H1 (cell line): Measurements from ENCODE around the gene DYNC1H1. TPM values are rescaled to one million over a fixed set of nuclear protein-coding genes. Genes with fewer than 3 reads are reported as not detected.

Experiments
- CTCF ChIA-PET: fragments of 300-600 bp; sonication (Branson Sonifier 250); formaldehyde crosslinking; loops from one replicate; lab custom pipeline; 2021; ENCODE audit not compliant: partially characterized antibody; lab: Charles Lee
- POLR2A ChIA-PET: fragments of 300-600 bp; sonication (Branson Sonifier 250); formaldehyde crosslinking; loops from one replicate; lab custom pipeline; 2021; ENCODE audit warnings: inconsistent platforms; ENCODE audit not compliant: partially characterized antibody; lab: Charles Lee
- DNase-seq, 2 experiments: peaks; one replicate each; pipeline versions ENCODE4 v3.0.0 to v3.0.0-alpha.2; 2010 to 2022; ENCODE audit warnings: low spot score in 2 of 2, low read depth in 1 of 2, mixed read lengths in 1 of 2
- FAIRE-seq: peaks from 2 replicates; lab custom pipeline; 2011; peaks lifted over from hg19 to GRCh38; lab: Jason Lieb, UNC
- H2AFZ ChIP-seq: 2 replicates; pipeline ENCODE4 v1.8.1; 2012; ENCODE audit warnings: low read length, inconsistent platforms
- H2AK5ac ChIP-seq: 2 replicates; pipeline ENCODE4 v1.6.1; 2013; ENCODE audit warnings: low read depth, low read length
- H2BK120ac ChIP-seq: replicated peaks from 2 replicates; pipeline ENCODE3; 2013; ENCODE audit warnings: low read depth, low read length, inconsistent platforms
- H2BK12ac ChIP-seq: 2 replicates; pipeline ENCODE4 v1.6.1; 2013; ENCODE audit warnings: low read depth, low read length
- H2BK15ac ChIP-seq: 2 replicates; pipeline ENCODE4 v1.6.1; 2013; ENCODE audit warnings: low read length
- H2BK20ac ChIP-seq: 2 replicates; pipeline ENCODE4 v1.6.1; 2013; ENCODE audit warnings: low read length
- H2BK5ac ChIP-seq: 2 replicates; pipeline ENCODE4 v1.6.1; 2013; ENCODE audit warnings: low read depth, low read length
- H3K14ac ChIP-seq: 2 replicates; pipeline ENCODE4 v1.6.1; 2013; ENCODE audit warnings: inconsistent platforms; ENCODE audit not compliant: insufficient read length
- H3K18ac ChIP-seq: 2 replicates; pipeline ENCODE4 v1.6.1; 2013; ENCODE audit warnings: low read length; ENCODE audit errors: extremely low read depth
- H3K23ac ChIP-seq: 2 replicates; pipeline ENCODE4 v1.6.1; 2013; ENCODE audit warnings: inconsistent platforms; ENCODE audit not compliant: insufficient read length
- H3K23me2 ChIP-seq: 2 replicates; pipeline ENCODE4 v1.6.1; 2013; ENCODE audit warnings: low read depth, low read length
- H3K27ac ChIP-seq: 2 replicates; pipeline ENCODE4 v1.6.1; 2011; ENCODE audit warnings: low read depth, low read length, inconsistent platforms
- H3K27me3 ChIP-seq, 4 experiments: replicated peaks in 1 of 4; 1 replicate in 1 of 4; 2 replicates in 3 of 4; pipeline versions ENCODE4 v1.6.1 to v1.8.1; 2011 to 2013; ENCODE audit warnings: low read length in 3 of 4, mild to moderate bottlenecking in 3 of 4, inconsistent platforms in 2 of 4, mixed read lengths in 2 of 4, moderate library complexity in 1 of 4; ENCODE audit not compliant: control insufficient read depth in 3 of 4, insufficient read depth in 3 of 4; ENCODE audit errors: extremely low read depth in 1 of 4
- H3K36me3 ChIP-seq, 4 experiments: 2 replicates each; pipeline versions ENCODE4 v1.6.1 to v1.8.1; 2011 to 2013; ENCODE audit warnings: mild to moderate bottlenecking in 4 of 4, low read length in 3 of 4, moderate library complexity in 2 of 4, control low read depth in 1 of 4, inconsistent platforms in 1 of 4; ENCODE audit not compliant: insufficient read depth in 4 of 4, control insufficient read depth in 2 of 4
- H3K4ac ChIP-seq: replicated peaks from 2 replicates; pipeline ENCODE3; 2013; ENCODE audit warnings: low read length, low read depth, mixed read lengths, inconsistent platforms; ENCODE audit not compliant: insufficient read length
- H3K4me1 ChIP-seq, 4 experiments: replicated peaks in 1 of 4; 1 replicate in 1 of 4; 2 replicates in 3 of 4; pipeline versions ENCODE4 v1.6.1 to v1.8.1; 2011 to 2013; ENCODE audit warnings: low read length in 3 of 4, inconsistent platforms in 2 of 4, mixed read lengths in 1 of 4; ENCODE audit not compliant: insufficient read depth in 4 of 4, control insufficient read depth in 3 of 4
- H3K4me2 ChIP-seq, 2 experiments: 2 replicates each; pipeline versions ENCODE4 v1.6.1 to v1.8.1; 2011 to 2013; ENCODE audit warnings: low read depth in 2 of 2, low read length in 2 of 2, control low read depth in 1 of 2, inconsistent platforms in 1 of 2, mild to moderate bottlenecking in 1 of 2; ENCODE audit not compliant: insufficient read depth in 1 of 2
- H3K4me3 ChIP-seq, 4 experiments: fragments of 200-600, 300-600 bp in 1 of 4; sonication (generic), shearing (Covaris generic), sonication (Bioruptor Twin) in 1 of 4; 2 replicates each; pipeline versions ENCODE4 v1.5.1 to v1.8.1; 2011 to 2016; ENCODE audit warnings: low read length in 4 of 4, low read depth in 3 of 4, control low read depth in 2 of 4, inconsistent platforms in 2 of 4, mild to moderate bottlenecking in 2 of 4, mixed read lengths in 1 of 4, moderate library complexity in 1 of 4; ENCODE audit not compliant: insufficient read depth in 2 of 4; ENCODE audit errors: extremely low read depth in 1 of 4
- H3K56ac ChIP-seq: replicated peaks from 2 replicates; pipeline ENCODE3; 2013; ENCODE audit warnings: low read depth, mild to moderate bottlenecking, mixed read lengths, low read length, inconsistent platforms; ENCODE audit not compliant: insufficient read length
- H3K79me1 ChIP-seq: 2 replicates; pipeline ENCODE4 v1.6.1; 2013; ENCODE audit warnings: low read depth, low read length, control low read depth
- H3K79me2 ChIP-seq, 2 experiments: 2 replicates each; pipeline versions ENCODE4 v1.6.1 to v1.8.1; 2012 to 2013; ENCODE audit warnings: low read length in 2 of 2, mild to moderate bottlenecking in 2 of 2, inconsistent platforms in 1 of 2; ENCODE audit not compliant: insufficient read depth in 2 of 2, control insufficient read depth in 1 of 2
- H3K9ac ChIP-seq, 4 experiments: replicated peaks in 1 of 4; 1 replicate in 1 of 4; 2 replicates in 3 of 4; pipeline versions ENCODE4 v1.6.1 to v1.8.1; 2011 to 2013; ENCODE audit warnings: low read depth in 3 of 4, low read length in 3 of 4, control low read depth in 2 of 4, mild to moderate bottlenecking in 2 of 4, moderate library complexity in 2 of 4, inconsistent platforms in 1 of 4; ENCODE audit errors: extremely low read depth in 1 of 4
- H3K9me3 ChIP-seq, 2 experiments: 2 replicates each; pipeline versions ENCODE4 v1.6.1 to v1.8.1; 2012 to 2013; ENCODE audit warnings: mild to moderate bottlenecking in 2 of 2, moderate library complexity in 2 of 2, control low read depth in 1 of 2, inconsistent platforms in 1 of 2, low read depth in 1 of 2, low read length in 1 of 2, mixed read lengths in 1 of 2; ENCODE audit not compliant: insufficient read depth in 2 of 2
- H4K20me1 ChIP-seq, 2 experiments: replicated peaks in 1 of 2; 2 replicates each; pipeline versions ENCODE3 to v1.8.1; 2011 to 2013; ENCODE audit warnings: inconsistent platforms in 2 of 2, low read length in 2 of 2, mild to moderate bottlenecking in 1 of 2; ENCODE audit not compliant: insufficient read depth in 2 of 2, control insufficient read depth in 1 of 2
- H4K5ac ChIP-seq: 2 replicates; pipeline ENCODE4 v1.6.1; 2013; ENCODE audit warnings: low read length, low read depth, mixed read lengths, inconsistent platforms; ENCODE audit not compliant: insufficient read length
- H4K8ac ChIP-seq: 2 replicates; pipeline ENCODE4 v1.8.0; 2013; ENCODE audit warnings: mild to moderate bottlenecking, moderate library complexity, low read length, inconsistent platforms; ENCODE audit not compliant: insufficient read depth; ENCODE audit errors: extremely low read depth
- H4K91ac ChIP-seq: replicated peaks from 2 replicates; pipeline ENCODE3; 2013; ENCODE audit warnings: low read length, mixed read lengths, inconsistent platforms; ENCODE audit not compliant: insufficient read length
- HDAC2 ChIP-seq, 2 experiments: fragments of 300-600 bp in 1 of 2; sonication (generic) in 1 of 2; IDR thresholded peaks; 2 replicates each; pipeline ENCODE4 v1.6.1; 2011 to 2012; ENCODE audit warnings: low read depth in 2 of 2, low read length in 2 of 2, mild to moderate bottlenecking in 2 of 2, moderate library complexity in 2 of 2, borderline replicate concordance in 1 of 2, inconsistent platforms in 1 of 2
- TCF12 ChIP-seq: IDR thresholded peaks from 2 replicates; pipeline ENCODE4 v1.6.1; 2011; ENCODE audit warnings: low read depth, mild to moderate bottlenecking, low read length
- WGBS, 2 experiments: shearing (Covaris generic) in 1 of 2; methylation state at CpG; one replicate each; pipeline versions ENCODE4 v1.1.6 to v1.1.7; 2013 to 2015; ENCODE audit warnings: low lambda C conversion rate in 2 of 2, mixed read lengths in 2 of 2, inconsistent platforms in 1 of 2, low coverage in 1 of 2, missing lambda C conversion rate in 1 of 2; ENCODE audit not compliant: insufficient replicate concordance in 2 of 2, insufficient coverage in 1 of 2, insufficient read length in 1 of 2; ENCODE audit errors: extremely low coverage in 1 of 2, missing lambda C conversion rate in 1 of 2; 5-methylcytosine and 5-hydroxymethylcytosine counted together
- polyA plus RNA-seq, 7 experiments: library from polyadenylated mRNA; depleted of rRNA in 3 of 7; stranded (reverse) in 5 of 7; unstranded in 2 of 7; fragments of >200 nt in 5 of 7; fragments of 200-250 nt in 2 of 7; gene quantifications; 1 replicate in 5 of 7; 2 replicates in 1 of 7; 4 replicates in 1 of 7; pipeline versions ENCODE4 v1.2.1 to v1.2.3, GENCODE V29; 2011 to 2013; ENCODE audit warnings: missing spikeins in 2 of 7, mixed read lengths in 2 of 7
- total RNA-seq: library from RNA; stranded (reverse); fragmentation: NEBNext Ultra II Directional; extraction: Animal tissue kit (Norgen Biotek cat#: 25700); gene quantifications from 2 replicates; pipeline ENCODE4 v1.2.1, GENCODE V29; 2021

Gene DYNC1H1
- total and polyA plus RNA-seq, 2 of the 8 experiments (the other 6 are each of a cell fraction or from before 2014, with no cell fraction given): 238 to 387 TPM

DNA sequence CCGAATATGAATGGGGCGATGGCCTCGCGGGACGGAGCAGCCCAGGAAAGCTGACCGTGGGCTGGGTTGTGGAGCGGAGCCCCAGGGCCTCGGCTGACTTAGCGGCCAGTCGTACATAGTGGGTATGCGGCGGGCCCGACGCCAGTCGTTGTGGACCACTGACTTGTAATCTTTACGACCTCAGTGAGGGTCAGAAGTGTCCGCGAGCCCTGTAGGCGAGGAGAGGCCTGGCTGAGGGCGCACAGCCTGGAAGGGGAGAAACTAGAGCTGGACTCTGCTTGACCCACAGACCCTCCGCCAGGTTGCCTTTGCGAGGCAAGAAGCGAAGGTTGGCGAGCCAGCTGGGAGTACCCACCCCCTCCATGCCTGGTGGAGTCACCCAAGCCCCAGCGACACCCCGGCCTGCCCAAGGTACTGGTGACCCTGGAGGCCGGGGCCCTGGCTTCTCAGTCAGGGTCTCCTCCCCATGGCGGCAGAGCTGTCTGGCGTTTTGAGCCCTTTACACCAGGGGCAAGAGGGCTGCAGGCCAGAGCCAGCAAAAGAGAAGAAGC, 15.6 kb upstream of the DYNC1H1 start:
- H3K18ac ChIP-seq: peak overlapping the region; percentile 60; the same call in 1 of the 2 replicates
- H3K4me2 ChIP-seq: peak overlapping the region; percentile 68 to 100
- H3K4me1 ChIP-seq: peaks cover 0 to 12% (median 5%) of the 10 kb centered on the region in 4 experiments; a peak in 5 of 7 replicates
- peak overlapping the region; percentile 22 for H4K91ac ChIP-seq
- peaks cover 0 to 6% of the 10 kb centered on the region in 2 experiments; a peak in 1 of 4 replicates for H3K79me2 ChIP-seq
- peaks cover 4% of the 10 kb centered on the region; the same call in 1 of the 2 replicates for H3K79me1 ChIP-seq
- no peak overlapping the region for H3K4ac ChIP-seq
- 22% methylated on average over 29 of the region's 29 CpGs; no CpG with 5 or more reads in 1 of the 2 experiments for WGBS, 2 experiments
- POLR2A ChIA-PET: interaction anchor here (0.9 to 3.3 kb wide), 14 partner anchors 9 to 1546 kb away, joined by 3 to 21 read pairs (median 4); partner anchors contain the start of gene DYNC1H1
- H3K56ac ChIP-seq: peak overlapping the region; percentile 7
- H2AFZ ChIP-seq: peak overlapping the region; percentile 97
- DNase-seq: no peak
- no peaks in the 10 kb centered on the region for H4K20me1 ChIP-seq
- H3K4me3 ChIP-seq: peak overlapping the region; percentile 72 to 96 (median 84)
- H3K9me3 ChIP-seq: no peaks in the 10 kb centered on the region
- FAIRE-seq: no peak
- no peak overlapping the region for H3K14ac ChIP-seq
- H3K36me3 ChIP-seq: no peaks in the 10 kb centered on the region
- H3K27ac ChIP-seq: peak overlapping the region; percentile 84
- H2BK12ac ChIP-seq: peak overlapping the region; percentile 85
- H2BK20ac ChIP-seq: no peak overlapping the region
- H2BK5ac ChIP-seq: peak overlapping the region; percentile 92
- no peak overlapping the region for H2BK120ac ChIP-seq
- peak overlapping the region; percentile 35 for H4K5ac ChIP-seq
- no peak overlapping the region for H2AK5ac ChIP-seq
- CTCF ChIA-PET: interaction anchor here (0.6 to 3.8 kb wide), 5 partner anchors 13 to 238 kb away, joined by 3 to 23 read pairs (median 3); no protein-coding TSS in a partner anchor
- peaks cover 13% of the 10 kb centered on the region for H3K23me2 ChIP-seq
- peak overlapping the region; percentile 66 to 85 (median 84) for H3K9ac ChIP-seq
- TF ChIP-seq HDAC2 (IDR thresholded peaks at IDR 0.05; ENCODE audit: borderline replicate concordance in 1 of 2, low read depth in 2 of 2, low read length in 2 of 2) (0 out of 4 replicates have a peak, but pooled peaks of 1 of the 2 experiments have one; percentile 21), TCF12 (no peak)
- 0 out of 2 replicates have a peak overlapping the region, but pooled peaks have one; percentile 31 for H2BK15ac ChIP-seq
- H3K27me3 ChIP-seq: peaks cover 13 to 23% (median 21%) of the 10 kb centered on the region in 4 experiments
- H3K23ac ChIP-seq: no peak overlapping the region
- peak overlapping the region; percentile 97 for H4K8ac ChIP-seq
